H1 (cell line): Measurements from ENCODE around the gene RXFP4. TPM values are rescaled to one million over a fixed set of nuclear protein-coding genes. Genes with fewer than 3 reads are reported as not detected.
"Not testable (repeated sequence)": the region's sequence is repeated elsewhere in the genome, so short reads cannot be mapped to it uniquely, and the experiment has no call there.

Source experiments
- CTCF ChIA-PET: fragments of 300-600 bp; sonication (Branson Sonifier 250); formaldehyde crosslinking; loops from one replicate; lab custom pipeline; 2021; ENCODE audit not compliant: partially characterized antibody; lab: Charles Lee
- POLR2A ChIA-PET: fragments of 300-600 bp; sonication (Branson Sonifier 250); formaldehyde crosslinking; loops from one replicate; lab custom pipeline; 2021; ENCODE audit warnings: inconsistent platforms; ENCODE audit not compliant: partially characterized antibody; lab: Charles Lee
- DNase-seq, 2 experiments: peaks; one replicate each; pipeline versions ENCODE4 v3.0.0 to v3.0.0-alpha.2; 2010 to 2022; ENCODE audit warnings: low spot score in 2 of 2, low read depth in 1 of 2, mixed read lengths in 1 of 2
- FAIRE-seq: peaks from 2 replicates; lab custom pipeline; 2011; peaks lifted over from hg19 to GRCh38; lab: Jason Lieb, UNC
- H2AFZ ChIP-seq: 2 replicates; pipeline ENCODE4 v1.8.1; 2012; ENCODE audit warnings: low read length, inconsistent platforms
- H2AK5ac ChIP-seq: 2 replicates; pipeline ENCODE4 v1.6.1; 2013; ENCODE audit warnings: low read depth, low read length
- H2BK120ac ChIP-seq: replicated peaks from 2 replicates; pipeline ENCODE3; 2013; ENCODE audit warnings: low read depth, low read length, inconsistent platforms
- H2BK12ac ChIP-seq: 2 replicates; pipeline ENCODE4 v1.6.1; 2013; ENCODE audit warnings: low read depth, low read length
- H2BK15ac ChIP-seq: 2 replicates; pipeline ENCODE4 v1.6.1; 2013; ENCODE audit warnings: low read length
- H2BK20ac ChIP-seq: 2 replicates; pipeline ENCODE4 v1.6.1; 2013; ENCODE audit warnings: low read length
- H2BK5ac ChIP-seq: 2 replicates; pipeline ENCODE4 v1.6.1; 2013; ENCODE audit warnings: low read depth, low read length
- H3K14ac ChIP-seq: 2 replicates; pipeline ENCODE4 v1.6.1; 2013; ENCODE audit warnings: inconsistent platforms; ENCODE audit not compliant: insufficient read length
- H3K18ac ChIP-seq: 2 replicates; pipeline ENCODE4 v1.6.1; 2013; ENCODE audit warnings: low read length; ENCODE audit errors: extremely low read depth
- H3K23ac ChIP-seq: 2 replicates; pipeline ENCODE4 v1.6.1; 2013; ENCODE audit warnings: inconsistent platforms; ENCODE audit not compliant: insufficient read length
- H3K23me2 ChIP-seq: 2 replicates; pipeline ENCODE4 v1.6.1; 2013; ENCODE audit warnings: low read depth, low read length
- H3K27ac ChIP-seq: 2 replicates; pipeline ENCODE4 v1.6.1; 2011; ENCODE audit warnings: low read depth, low read length, inconsistent platforms
- H3K27me3 ChIP-seq, 4 experiments: replicated peaks in 1 of 4; 1 replicate in 1 of 4; 2 replicates in 3 of 4; pipeline versions ENCODE4 v1.6.1 to v1.8.1; 2011 to 2013; ENCODE audit warnings: low read length in 3 of 4, mild to moderate bottlenecking in 3 of 4, inconsistent platforms in 2 of 4, mixed read lengths in 2 of 4, moderate library complexity in 1 of 4; ENCODE audit not compliant: control insufficient read depth in 3 of 4, insufficient read depth in 3 of 4; ENCODE audit errors: extremely low read depth in 1 of 4
- H3K36me3 ChIP-seq, 4 experiments: 2 replicates each; pipeline versions ENCODE4 v1.6.1 to v1.8.1; 2011 to 2013; ENCODE audit warnings: mild to moderate bottlenecking in 4 of 4, low read length in 3 of 4, moderate library complexity in 2 of 4, control low read depth in 1 of 4, inconsistent platforms in 1 of 4; ENCODE audit not compliant: insufficient read depth in 4 of 4, control insufficient read depth in 2 of 4
- H3K4ac ChIP-seq: replicated peaks from 2 replicates; pipeline ENCODE3; 2013; ENCODE audit warnings: low read length, low read depth, mixed read lengths, inconsistent platforms; ENCODE audit not compliant: insufficient read length
- H3K4me1 ChIP-seq, 4 experiments: replicated peaks in 1 of 4; 1 replicate in 1 of 4; 2 replicates in 3 of 4; pipeline versions ENCODE4 v1.6.1 to v1.8.1; 2011 to 2013; ENCODE audit warnings: low read length in 3 of 4, inconsistent platforms in 2 of 4, mixed read lengths in 1 of 4; ENCODE audit not compliant: insufficient read depth in 4 of 4, control insufficient read depth in 3 of 4
- H3K4me2 ChIP-seq, 2 experiments: 2 replicates each; pipeline versions ENCODE4 v1.6.1 to v1.8.1; 2011 to 2013; ENCODE audit warnings: low read depth in 2 of 2, low read length in 2 of 2, control low read depth in 1 of 2, inconsistent platforms in 1 of 2, mild to moderate bottlenecking in 1 of 2; ENCODE audit not compliant: insufficient read depth in 1 of 2
- H3K4me3 ChIP-seq, 4 experiments: fragments of 200-600, 300-600 bp in 1 of 4; sonication (generic), shearing (Covaris generic), sonication (Bioruptor Twin) in 1 of 4; 2 replicates each; pipeline versions ENCODE4 v1.5.1 to v1.8.1; 2011 to 2016; ENCODE audit warnings: low read length in 4 of 4, low read depth in 3 of 4, control low read depth in 2 of 4, inconsistent platforms in 2 of 4, mild to moderate bottlenecking in 2 of 4, mixed read lengths in 1 of 4, moderate library complexity in 1 of 4; ENCODE audit not compliant: insufficient read depth in 2 of 4; ENCODE audit errors: extremely low read depth in 1 of 4
- H3K56ac ChIP-seq: replicated peaks from 2 replicates; pipeline ENCODE3; 2013; ENCODE audit warnings: low read depth, mild to moderate bottlenecking, mixed read lengths, low read length, inconsistent platforms; ENCODE audit not compliant: insufficient read length
- H3K79me1 ChIP-seq: 2 replicates; pipeline ENCODE4 v1.6.1; 2013; ENCODE audit warnings: low read depth, low read length, control low read depth
- H3K79me2 ChIP-seq, 2 experiments: 2 replicates each; pipeline versions ENCODE4 v1.6.1 to v1.8.1; 2012 to 2013; ENCODE audit warnings: low read length in 2 of 2, mild to moderate bottlenecking in 2 of 2, inconsistent platforms in 1 of 2; ENCODE audit not compliant: insufficient read depth in 2 of 2, control insufficient read depth in 1 of 2
- H3K9ac ChIP-seq, 4 experiments: replicated peaks in 1 of 4; 1 replicate in 1 of 4; 2 replicates in 3 of 4; pipeline versions ENCODE4 v1.6.1 to v1.8.1; 2011 to 2013; ENCODE audit warnings: low read depth in 3 of 4, low read length in 3 of 4, control low read depth in 2 of 4, mild to moderate bottlenecking in 2 of 4, moderate library complexity in 2 of 4, inconsistent platforms in 1 of 4; ENCODE audit errors: extremely low read depth in 1 of 4
- H3K9me3 ChIP-seq, 2 experiments: 2 replicates each; pipeline versions ENCODE4 v1.6.1 to v1.8.1; 2012 to 2013; ENCODE audit warnings: mild to moderate bottlenecking in 2 of 2, moderate library complexity in 2 of 2, control low read depth in 1 of 2, inconsistent platforms in 1 of 2, low read depth in 1 of 2, low read length in 1 of 2, mixed read lengths in 1 of 2; ENCODE audit not compliant: insufficient read depth in 2 of 2
- H4K20me1 ChIP-seq, 2 experiments: replicated peaks in 1 of 2; 2 replicates each; pipeline versions ENCODE3 to v1.8.1; 2011 to 2013; ENCODE audit warnings: inconsistent platforms in 2 of 2, low read length in 2 of 2, mild to moderate bottlenecking in 1 of 2; ENCODE audit not compliant: insufficient read depth in 2 of 2, control insufficient read depth in 1 of 2
- H4K5ac ChIP-seq: 2 replicates; pipeline ENCODE4 v1.6.1; 2013; ENCODE audit warnings: low read length, low read depth, mixed read lengths, inconsistent platforms; ENCODE audit not compliant: insufficient read length
- H4K8ac ChIP-seq: 2 replicates; pipeline ENCODE4 v1.8.0; 2013; ENCODE audit warnings: mild to moderate bottlenecking, moderate library complexity, low read length, inconsistent platforms; ENCODE audit not compliant: insufficient read depth; ENCODE audit errors: extremely low read depth
- H4K91ac ChIP-seq: replicated peaks from 2 replicates; pipeline ENCODE3; 2013; ENCODE audit warnings: low read length, mixed read lengths, inconsistent platforms; ENCODE audit not compliant: insufficient read length
- WGBS, 2 experiments: shearing (Covaris generic) in 1 of 2; methylation state at CpG; one replicate each; pipeline versions ENCODE4 v1.1.6 to v1.1.7; 2013 to 2015; ENCODE audit warnings: low lambda C conversion rate in 2 of 2, mixed read lengths in 2 of 2, inconsistent platforms in 1 of 2, low coverage in 1 of 2, missing lambda C conversion rate in 1 of 2; ENCODE audit not compliant: insufficient replicate concordance in 2 of 2, insufficient coverage in 1 of 2, insufficient read length in 1 of 2; ENCODE audit errors: extremely low coverage in 1 of 2, missing lambda C conversion rate in 1 of 2; 5-methylcytosine and 5-hydroxymethylcytosine counted together
- polyA plus RNA-seq, 7 experiments: library from polyadenylated mRNA; depleted of rRNA in 3 of 7; stranded (reverse) in 5 of 7; unstranded in 2 of 7; fragments of >200 nt in 5 of 7; fragments of 200-250 nt in 2 of 7; gene quantifications; 1 replicate in 5 of 7; 2 replicates in 1 of 7; 4 replicates in 1 of 7; pipeline versions ENCODE4 v1.2.1 to v1.2.3, GENCODE V29; 2011 to 2013; ENCODE audit warnings: missing spikeins in 2 of 7, mixed read lengths in 2 of 7
- total RNA-seq: library from RNA; stranded (reverse); fragmentation: NEBNext Ultra II Directional; extraction: Animal tissue kit (Norgen Biotek cat#: 25700); gene quantifications from 2 replicates; pipeline ENCODE4 v1.2.1, GENCODE V29; 2021

The RXFP4 gene
- total and polyA plus RNA-seq, 2 of the 8 experiments (the other 6 are each of a cell fraction or from before 2014, with no cell fraction given), result not detected

DNA sequence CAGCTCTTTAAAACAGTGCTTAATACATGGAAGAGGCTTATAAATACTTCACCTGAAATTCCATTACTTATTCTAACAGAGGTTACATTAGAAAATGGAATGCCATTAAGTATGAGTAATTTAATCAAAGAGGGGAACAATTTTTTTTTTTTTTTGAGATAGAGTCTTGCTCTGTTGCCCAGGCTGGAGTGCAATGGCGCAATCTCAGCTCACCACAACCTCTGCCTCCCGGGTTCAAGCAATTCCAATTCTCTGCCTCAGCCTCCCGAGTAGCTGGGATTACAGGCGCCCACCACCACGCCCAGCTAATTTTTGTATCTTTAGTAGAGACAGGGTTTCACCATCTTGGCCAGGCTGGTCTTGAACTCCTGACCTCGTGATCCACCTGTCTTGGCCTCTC, 45.8 kb upstream of the RXFP4 start:
- CTCF ChIA-PET, result interaction anchor here (0.6 to 1.2 kb wide), 4 partner anchors 8 to 105 kb away, joined by 3 to 4 read pairs (median 3); no protein-coding TSS in a partner anchor
- not testable (repeated sequence) for H3K9me3 ChIP-seq

GRCh38 chr1:155896476-155896875, 45.0 kb upstream of the RXFP4 start:
- not testable (repeated sequence) for H2AK5ac ChIP-seq, H3K79me1 ChIP-seq, H2BK20ac ChIP-seq, H2BK12ac ChIP-seq, H3K18ac ChIP-seq, DNase-seq, H4K8ac ChIP-seq, H3K14ac ChIP-seq, H4K20me1 ChIP-seq, H3K9me3 ChIP-seq, H2BK5ac ChIP-seq, H3K9ac ChIP-seq, H3K27me3 ChIP-seq, H3K4me3 ChIP-seq, H3K56ac ChIP-seq, H3K4ac ChIP-seq, H4K5ac ChIP-seq, H2AFZ ChIP-seq, H2BK120ac ChIP-seq, H3K23me2 ChIP-seq, H3K4me1 ChIP-seq, H3K79me2 ChIP-seq, H3K27ac ChIP-seq, FAIRE-seq, H4K91ac ChIP-seq, H2BK15ac ChIP-seq, H3K4me2 ChIP-seq, H3K23ac ChIP-seq
- peaks cover 13 to 36% (median 24%) of the 10 kb centered on the region in 4 experiments for H3K36me3 ChIP-seq
- CTCF ChIA-PET, result interaction anchor here (0.6 kb wide), 1 partner anchor 110 kb away, joined by 3 read pairs; no protein-coding TSS in a partner anchor
- POLR2A ChIA-PET, result interaction anchor here (0.8 kb wide), 1 partner anchor 28 kb away, joined by 3 read pairs; no protein-coding TSS in a partner anchor
- WGBS, 2 experiments, result 92% methylated on average over 8 of the region's 8 CpGs; no CpG with 5 or more reads in 1 of the 2 experiments

More for the DNA sequence above, 45.8 kb upstream of the RXFP4 start:
- peaks cover 13 to 28% (median 20%) of the 10 kb centered on the region in 4 experiments for H3K36me3 ChIP-seq
- H2BK15ac ChIP-seq, H3K4me1 ChIP-seq, H3K27ac ChIP-seq, H3K79me2 ChIP-seq, H3K9ac ChIP-seq, H3K18ac ChIP-seq, H2BK12ac ChIP-seq, H3K4me3 ChIP-seq, H2AFZ ChIP-seq, H2BK120ac ChIP-seq, H3K56ac ChIP-seq, DNase-seq, FAIRE-seq, H2BK20ac ChIP-seq, H3K79me1 ChIP-seq, H3K23me2 ChIP-seq, H3K4me2 ChIP-seq, H2AK5ac ChIP-seq, H4K8ac ChIP-seq, H3K14ac ChIP-seq, H3K27me3 ChIP-seq, H3K4ac ChIP-seq, H4K5ac ChIP-seq, H4K91ac ChIP-seq, H3K23ac ChIP-seq, H4K20me1 ChIP-seq, H2BK5ac ChIP-seq: not testable (repeated sequence)
- POLR2A ChIA-PET, result interaction anchor here (0.6 to 1.6 kb wide), 8 partner anchors 13 to 243 kb away, joined by 3 to 6 read pairs (median 3); no protein-coding TSS in a partner anchor
- 97% methylated on average over 6 of the region's 6 CpGs; no CpG with 5 or more reads in 1 of the 2 experiments for WGBS, 2 experiments
